WTC11 (cell line): ENCODE data around the gene INCA1. TPM values are rescaled to one million over a fixed set of nuclear protein-coding genes. Genes with fewer than 3 reads are reported as not detected.
A peak's percentile ranks its signal among the peaks of the same experiment; 100 is the strongest.

Experiments
- ATAC-seq: fragments of 200-7000 bp; cut with Tn5 transposase; 2 replicates; pipeline ENCODE4 v1.10.0; 2021; ENCODE audit warnings: mild to moderate bottlenecking, moderate library complexity
- CTCF ChIA-PET: fragments of 300-600 bp; sonication (Branson Sonifier 250); formaldehyde crosslinking; loops from one replicate; lab custom pipeline; 2021; ENCODE audit warnings: antibody characterized with exemption; lab: Charles Lee
- POLR2A ChIA-PET: fragments of 350-600 bp; sonication (Branson Sonifier 250); formaldehyde crosslinking; loops from one replicate; lab custom pipeline; 2021; ENCODE audit warnings: antibody characterized with exemption; lab: Charles Lee
- DNase-seq: peaks from one replicate; pipeline ENCODE4 v3.0.0; 2021; ENCODE audit warnings: low spot score
- H3K27ac Mint-ChIP-seq: 2 replicates; pipeline ENCODE4 v1.8.0; 2021; ENCODE audit warnings: mixed read lengths
- H3K27me3 Mint-ChIP-seq: 2 replicates; pipeline ENCODE4 v1.8.0; 2021; ENCODE audit warnings: low read depth, mild to moderate bottlenecking, moderate library complexity, mixed read lengths
- H3K36me3 Mint-ChIP-seq: 2 replicates; pipeline ENCODE4 v1.8.0; 2021; ENCODE audit warnings: mixed read lengths
- H3K4me1 Mint-ChIP-seq: 2 replicates; pipeline ENCODE4 v1.8.0; 2022; ENCODE audit warnings: mixed read lengths
- H3K4me3 Mint-ChIP-seq: 2 replicates; pipeline ENCODE4 v1.8.0; 2021; ENCODE audit warnings: mild to moderate bottlenecking, moderate library complexity, mixed read lengths
- H3K9me3 Mint-ChIP-seq: 2 replicates; pipeline ENCODE4 v1.8.0; 2021; ENCODE audit warnings: mixed read lengths
- ATF1 ChIP-seq: sonication (generic); formaldehyde crosslinking; IDR thresholded peaks from 2 replicates; pipeline ENCODE4 v1.8.1; 2023; ENCODE audit warnings: mild to moderate bottlenecking, moderate library complexity, missing genetic modification reagents
- ESRRA ChIP-seq: sonication (generic); formaldehyde crosslinking; IDR thresholded peaks from 2 replicates; pipeline ENCODE4 v1.8.1; 2022; ENCODE audit warnings: mild to moderate bottlenecking, missing genetic modification reagents, borderline replicate concordance
- ETV6 ChIP-seq: sonication (generic); formaldehyde crosslinking; IDR thresholded peaks from 2 replicates; pipeline ENCODE4 v1.8.1; 2022; ENCODE audit warnings: mild to moderate bottlenecking, missing genetic modification reagents
- JAZF1 ChIP-seq: fragments of 250-450 bp; sonication (Bioruptor Pico); IDR thresholded peaks from 2 replicates; pipeline ENCODE4 v1.9.0; 2021; ENCODE audit warnings: moderate library complexity, mild to moderate bottlenecking, inconsistent platforms
- JUN ChIP-seq: sonication (generic); formaldehyde crosslinking; IDR thresholded peaks from 2 replicates; pipeline ENCODE4 v1.8.0; 2023; ENCODE audit warnings: mild to moderate bottlenecking, missing genetic modification reagents
- NFATC4 ChIP-seq: fragments of 250-450 bp; sonication (Bioruptor Pico); IDR thresholded peaks from 2 replicates; pipeline ENCODE4 v1.9.0; 2021; ENCODE audit warnings: mild to moderate bottlenecking
- NR1H2 ChIP-seq: sonication (generic); formaldehyde crosslinking; IDR thresholded peaks from 2 replicates; pipeline ENCODE4 v1.9.0; 2021; ENCODE audit warnings: mild to moderate bottlenecking, moderate library complexity, missing genetic modification reagents
- SMAD3 ChIP-seq: sonication (generic); formaldehyde crosslinking; IDR thresholded peaks from 2 replicates; pipeline ENCODE4 v1.8.0; 2022; ENCODE audit warnings: missing genetic modification reagents, mild to moderate bottlenecking, borderline replicate concordance
- SP1 ChIP-seq: sonication (generic); formaldehyde crosslinking; conservative IDR thresholded peaks from 2 replicates; pipeline ENCODE4 v1.8.1; 2022; ENCODE audit warnings: missing genetic modification reagents
- ZNF121 ChIP-seq: sonication (generic); formaldehyde crosslinking; IDR thresholded peaks from 2 replicates; pipeline ENCODE4 v1.8.0; 2023; ENCODE audit warnings: missing genetic modification reagents
- total RNA-seq: library from RNA; stranded (reverse); gene quantifications from 3 replicates; pipeline ENCODE4 v1.2.3, GENCODE V29; 2021
- TF ChIP-seq, protein P1 (sequence below): fragments of 250-450 bp; sonication (Bioruptor Pico); IDR thresholded peaks from 2 replicates; pipeline ENCODE4 v1.9.0; 2021; ENCODE audit warnings: mild to moderate bottlenecking
- TF ChIP-seq, protein P2 (sequence below): sonication (generic); formaldehyde crosslinking; IDR thresholded peaks from 2 replicates; pipeline ENCODE4 v1.8.1; 2023; ENCODE audit warnings: mild to moderate bottlenecking, missing genetic modification reagents, moderate library complexity
- TF ChIP-seq, protein P3 (sequence below): fragments of 250-450 bp; sonication (Bioruptor Pico); IDR thresholded peaks from 2 replicates; pipeline ENCODE4 v1.9.0; 2021; ENCODE audit warnings: mild to moderate bottlenecking, borderline replicate concordance
- TF ChIP-seq, protein P4 (sequence below): sonication (generic); formaldehyde crosslinking; IDR thresholded peaks from 2 replicates; pipeline ENCODE4 v1.8.0; 2023; ENCODE audit warnings: mild to moderate bottlenecking, missing genetic modification reagents
- TF ChIP-seq, protein P5 (sequence below): sonication (generic); formaldehyde crosslinking; IDR thresholded peaks from 2 replicates; pipeline ENCODE4 v1.8.0; 2023; ENCODE audit warnings: missing genetic modification reagents, mild to moderate bottlenecking, borderline replicate concordance
- TF ChIP-seq, protein P6 (sequence below): sonication (generic); formaldehyde crosslinking; IDR thresholded peaks from 2 replicates; pipeline ENCODE4 v1.8.0; 2022; ENCODE audit warnings: mild to moderate bottlenecking, missing genetic modification reagents

INCA1 gene
- total RNA-seq, 1 experiment from 2014 or later, result 0.61 TPM

DNA sequence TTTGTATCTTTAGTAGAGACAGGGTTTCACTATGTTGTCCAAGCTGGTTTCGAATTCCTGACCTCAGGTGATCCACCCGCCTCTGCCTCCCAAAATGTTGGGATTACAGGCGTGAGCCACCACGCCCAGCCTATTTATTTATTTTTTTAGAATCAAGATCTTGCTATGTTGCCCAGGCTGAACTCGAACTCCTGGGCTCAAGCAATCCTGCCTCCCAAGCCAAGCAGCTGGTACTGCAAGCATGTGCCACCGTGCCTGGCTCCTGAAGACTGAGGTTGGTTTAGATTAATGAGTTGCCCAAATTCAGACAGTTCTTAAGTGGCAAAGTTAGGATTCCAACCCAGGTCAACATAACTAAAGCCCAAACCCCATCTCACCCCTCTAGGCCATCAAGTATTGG, 30.0 kb upstream of the INCA1 start:
- Mint-ChIP-seq H3K9me3 (no peaks in the 10 kb centered on the region), H3K27ac (no peak overlapping the region), H3K36me3 (peaks cover 13% of the 10 kb centered on the region), H3K4me1 (no peaks in the 10 kb centered on the region), H3K4me3 (no peak overlapping the region), H3K27me3 (peaks cover 10% of the 10 kb centered on the region)
- CTCF ChIA-PET, result interaction anchor here (0.7 to 1.4 kb wide), 2 partner anchors 35 to 118 kb away, joined by 4 to 6 read pairs; no protein-coding TSS in a partner anchor
- ATAC-seq (no peak), DNase-seq (no peak)
- POLR2A ChIA-PET, result no interaction called here
- TF ChIP-seq ZNF121, result peak; percentile 87
- TF ChIP-seq ETV6 (CRISPR knock-in tag), result no peak

DNA sequence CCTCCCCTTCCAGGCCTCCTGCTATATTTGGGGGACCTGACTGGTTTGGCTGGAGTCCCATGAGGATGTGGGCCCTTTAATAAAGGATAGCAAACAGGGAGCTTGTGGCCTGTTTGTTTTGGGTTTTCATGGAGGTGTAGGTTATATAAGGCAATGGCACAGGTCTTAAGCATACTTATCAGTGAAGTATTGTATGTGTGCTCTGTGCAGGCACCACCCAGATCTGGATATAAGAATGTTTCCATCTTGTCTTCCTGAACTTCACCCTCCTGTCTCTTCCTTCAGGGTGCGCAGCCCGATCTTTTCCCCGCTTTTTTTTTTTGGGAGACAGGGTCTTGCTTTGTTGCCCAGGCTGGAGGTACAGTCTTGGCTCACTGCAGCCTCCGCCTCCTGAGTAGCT, 27.3 kb upstream of the INCA1 start:
- TF ChIP-seq SMAD3 (CRISPR knock-in tag) (no peak), NR1H2 (no peak), SP1 (CRISPR knock-in tag) (no peak)
- TF ChIP-seq, protein P1, sequence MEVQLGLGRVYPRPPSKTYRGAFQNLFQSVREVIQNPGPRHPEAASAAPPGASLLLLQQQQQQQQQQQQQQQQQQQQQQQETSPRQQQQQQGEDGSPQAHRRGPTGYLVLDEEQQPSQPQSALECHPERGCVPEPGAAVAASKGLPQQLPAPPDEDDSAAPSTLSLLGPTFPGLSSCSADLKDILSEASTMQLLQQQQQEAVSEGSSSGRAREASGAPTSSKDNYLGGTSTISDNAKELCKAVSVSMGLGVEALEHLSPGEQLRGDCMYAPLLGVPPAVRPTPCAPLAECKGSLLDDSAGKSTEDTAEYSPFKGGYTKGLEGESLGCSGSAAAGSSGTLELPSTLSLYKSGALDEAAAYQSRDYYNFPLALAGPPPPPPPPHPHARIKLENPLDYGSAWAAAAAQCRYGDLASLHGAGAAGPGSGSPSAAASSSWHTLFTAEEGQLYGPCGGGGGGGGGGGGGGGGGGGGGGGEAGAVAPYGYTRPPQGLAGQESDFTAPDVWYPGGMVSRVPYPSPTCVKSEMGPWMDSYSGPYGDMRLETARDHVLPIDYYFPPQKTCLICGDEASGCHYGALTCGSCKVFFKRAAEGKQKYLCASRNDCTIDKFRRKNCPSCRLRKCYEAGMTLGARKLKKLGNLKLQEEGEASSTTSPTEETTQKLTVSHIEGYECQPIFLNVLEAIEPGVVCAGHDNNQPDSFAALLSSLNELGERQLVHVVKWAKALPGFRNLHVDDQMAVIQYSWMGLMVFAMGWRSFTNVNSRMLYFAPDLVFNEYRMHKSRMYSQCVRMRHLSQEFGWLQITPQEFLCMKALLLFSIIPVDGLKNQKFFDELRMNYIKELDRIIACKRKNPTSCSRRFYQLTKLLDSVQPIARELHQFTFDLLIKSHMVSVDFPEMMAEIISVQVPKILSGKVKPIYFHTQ (CRISPR knock-in tag), result no peak
- TF ChIP-seq, protein P2, sequence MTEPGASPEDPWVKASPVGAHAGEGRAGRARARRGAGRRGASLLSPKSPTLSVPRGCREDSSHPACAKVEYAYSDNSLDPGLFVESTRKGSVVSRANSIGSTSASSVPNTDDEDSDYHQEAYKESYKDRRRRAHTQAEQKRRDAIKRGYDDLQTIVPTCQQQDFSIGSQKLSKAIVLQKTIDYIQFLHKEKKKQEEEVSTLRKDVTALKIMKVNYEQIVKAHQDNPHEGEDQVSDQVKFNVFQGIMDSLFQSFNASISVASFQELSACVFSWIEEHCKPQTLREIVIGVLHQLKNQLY, result no peak
- Mint-ChIP-seq H3K4me1 (no peaks in the 10 kb centered on the region), H3K36me3 (peaks cover 36% of the 10 kb centered on the region), H3K4me3 (no peak overlapping the region), H3K9me3 (no peaks in the 10 kb centered on the region), H3K27ac (no peak overlapping the region), H3K27me3 (no peaks in the 10 kb centered on the region)
- ATAC-seq (no peak), DNase-seq (no peak)
- ChIA-PET POLR2A (no interaction called here), CTCF (no interaction called here)

DNA sequence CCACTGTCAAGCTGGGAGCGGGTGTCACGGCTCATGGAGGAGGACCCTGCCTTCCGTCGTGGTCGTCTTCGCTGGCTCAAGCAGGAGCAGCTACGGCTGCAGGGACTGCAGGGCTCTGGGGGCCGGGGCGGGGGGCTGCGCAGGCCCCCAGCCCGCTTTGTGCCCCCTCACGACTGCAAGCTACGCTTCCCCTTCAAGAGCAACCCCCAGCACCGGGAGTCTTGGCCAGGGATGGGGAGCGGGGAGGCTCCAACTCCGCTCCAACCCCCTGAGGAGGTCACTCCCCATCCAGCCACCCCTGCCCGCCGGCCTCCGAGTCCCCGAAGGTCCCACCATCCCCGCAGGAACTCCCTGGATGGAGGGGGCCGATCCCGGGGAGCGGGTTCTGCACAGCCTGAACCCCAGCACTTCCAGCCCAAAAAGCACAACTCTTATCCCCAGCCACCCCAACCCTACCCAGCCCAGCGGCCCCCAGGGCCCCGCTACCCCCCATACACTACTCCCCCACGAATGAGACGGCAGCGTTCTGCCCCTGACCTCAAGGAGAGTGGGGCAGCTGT, 26.3 kb upstream of the INCA1 start:
- ATAC-seq (no peak), DNase-seq (no peak)
- ChIA-PET POLR2A (no interaction called here), CTCF (no interaction called here)
- Mint-ChIP-seq H3K4me3 (no peak overlapping the region), H3K27ac (peak overlapping the region; percentile 70; the same call in 1 of the 2 replicates), H3K4me1 (no peaks in the 10 kb centered on the region), H3K27me3 (no peaks in the 10 kb centered on the region), H3K9me3 (no peaks in the 10 kb centered on the region), H3K36me3 (peaks cover 36% of the 10 kb centered on the region)
- TF ChIP-seq, protein P3, sequence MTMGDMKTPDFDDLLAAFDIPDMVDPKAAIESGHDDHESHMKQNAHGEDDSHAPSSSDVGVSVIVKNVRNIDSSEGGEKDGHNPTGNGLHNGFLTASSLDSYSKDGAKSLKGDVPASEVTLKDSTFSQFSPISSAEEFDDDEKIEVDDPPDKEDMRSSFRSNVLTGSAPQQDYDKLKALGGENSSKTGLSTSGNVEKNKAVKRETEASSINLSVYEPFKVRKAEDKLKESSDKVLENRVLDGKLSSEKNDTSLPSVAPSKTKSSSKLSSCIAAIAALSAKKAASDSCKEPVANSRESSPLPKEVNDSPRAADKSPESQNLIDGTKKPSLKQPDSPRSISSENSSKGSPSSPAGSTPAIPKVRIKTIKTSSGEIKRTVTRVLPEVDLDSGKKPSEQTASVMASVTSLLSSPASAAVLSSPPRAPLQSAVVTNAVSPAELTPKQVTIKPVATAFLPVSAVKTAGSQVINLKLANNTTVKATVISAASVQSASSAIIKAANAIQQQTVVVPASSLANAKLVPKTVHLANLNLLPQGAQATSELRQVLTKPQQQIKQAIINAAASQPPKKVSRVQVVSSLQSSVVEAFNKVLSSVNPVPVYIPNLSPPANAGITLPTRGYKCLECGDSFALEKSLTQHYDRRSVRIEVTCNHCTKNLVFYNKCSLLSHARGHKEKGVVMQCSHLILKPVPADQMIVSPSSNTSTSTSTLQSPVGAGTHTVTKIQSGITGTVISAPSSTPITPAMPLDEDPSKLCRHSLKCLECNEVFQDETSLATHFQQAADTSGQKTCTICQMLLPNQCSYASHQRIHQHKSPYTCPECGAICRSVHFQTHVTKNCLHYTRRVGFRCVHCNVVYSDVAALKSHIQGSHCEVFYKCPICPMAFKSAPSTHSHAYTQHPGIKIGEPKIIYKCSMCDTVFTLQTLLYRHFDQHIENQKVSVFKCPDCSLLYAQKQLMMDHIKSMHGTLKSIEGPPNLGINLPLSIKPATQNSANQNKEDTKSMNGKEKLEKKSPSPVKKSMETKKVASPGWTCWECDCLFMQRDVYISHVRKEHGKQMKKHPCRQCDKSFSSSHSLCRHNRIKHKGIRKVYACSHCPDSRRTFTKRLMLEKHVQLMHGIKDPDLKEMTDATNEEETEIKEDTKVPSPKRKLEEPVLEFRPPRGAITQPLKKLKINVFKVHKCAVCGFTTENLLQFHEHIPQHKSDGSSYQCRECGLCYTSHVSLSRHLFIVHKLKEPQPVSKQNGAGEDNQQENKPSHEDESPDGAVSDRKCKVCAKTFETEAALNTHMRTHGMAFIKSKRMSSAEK (CRISPR knock-in tag), result no peak
- TF ChIP-seq NFATC4 (CRISPR knock-in tag), result no peak
- TF ChIP-seq SP1 (CRISPR knock-in tag), result no peak
- TF ChIP-seq JUN, result no peak
- no peak for TF ChIP-seq ESRRA (CRISPR knock-in tag)
- TF ChIP-seq, protein P4, sequence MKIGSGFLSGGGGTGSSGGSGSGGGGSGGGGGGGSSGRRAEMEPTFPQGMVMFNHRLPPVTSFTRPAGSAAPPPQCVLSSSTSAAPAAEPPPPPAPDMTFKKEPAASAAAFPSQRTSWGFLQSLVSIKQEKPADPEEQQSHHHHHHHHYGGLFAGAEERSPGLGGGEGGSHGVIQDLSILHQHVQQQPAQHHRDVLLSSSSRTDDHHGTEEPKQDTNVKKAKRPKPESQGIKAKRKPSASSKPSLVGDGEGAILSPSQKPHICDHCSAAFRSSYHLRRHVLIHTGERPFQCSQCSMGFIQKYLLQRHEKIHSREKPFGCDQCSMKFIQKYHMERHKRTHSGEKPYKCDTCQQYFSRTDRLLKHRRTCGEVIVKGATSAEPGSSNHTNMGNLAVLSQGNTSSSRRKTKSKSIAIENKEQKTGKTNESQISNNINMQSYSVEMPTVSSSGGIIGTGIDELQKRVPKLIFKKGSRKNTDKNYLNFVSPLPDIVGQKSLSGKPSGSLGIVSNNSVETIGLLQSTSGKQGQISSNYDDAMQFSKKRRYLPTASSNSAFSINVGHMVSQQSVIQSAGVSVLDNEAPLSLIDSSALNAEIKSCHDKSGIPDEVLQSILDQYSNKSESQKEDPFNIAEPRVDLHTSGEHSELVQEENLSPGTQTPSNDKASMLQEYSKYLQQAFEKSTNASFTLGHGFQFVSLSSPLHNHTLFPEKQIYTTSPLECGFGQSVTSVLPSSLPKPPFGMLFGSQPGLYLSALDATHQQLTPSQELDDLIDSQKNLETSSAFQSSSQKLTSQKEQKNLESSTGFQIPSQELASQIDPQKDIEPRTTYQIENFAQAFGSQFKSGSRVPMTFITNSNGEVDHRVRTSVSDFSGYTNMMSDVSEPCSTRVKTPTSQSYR (CRISPR knock-in tag), result no peak
- no peak for TF ChIP-seq ATF1 (CRISPR knock-in tag)
- TF ChIP-seq, protein P5, sequence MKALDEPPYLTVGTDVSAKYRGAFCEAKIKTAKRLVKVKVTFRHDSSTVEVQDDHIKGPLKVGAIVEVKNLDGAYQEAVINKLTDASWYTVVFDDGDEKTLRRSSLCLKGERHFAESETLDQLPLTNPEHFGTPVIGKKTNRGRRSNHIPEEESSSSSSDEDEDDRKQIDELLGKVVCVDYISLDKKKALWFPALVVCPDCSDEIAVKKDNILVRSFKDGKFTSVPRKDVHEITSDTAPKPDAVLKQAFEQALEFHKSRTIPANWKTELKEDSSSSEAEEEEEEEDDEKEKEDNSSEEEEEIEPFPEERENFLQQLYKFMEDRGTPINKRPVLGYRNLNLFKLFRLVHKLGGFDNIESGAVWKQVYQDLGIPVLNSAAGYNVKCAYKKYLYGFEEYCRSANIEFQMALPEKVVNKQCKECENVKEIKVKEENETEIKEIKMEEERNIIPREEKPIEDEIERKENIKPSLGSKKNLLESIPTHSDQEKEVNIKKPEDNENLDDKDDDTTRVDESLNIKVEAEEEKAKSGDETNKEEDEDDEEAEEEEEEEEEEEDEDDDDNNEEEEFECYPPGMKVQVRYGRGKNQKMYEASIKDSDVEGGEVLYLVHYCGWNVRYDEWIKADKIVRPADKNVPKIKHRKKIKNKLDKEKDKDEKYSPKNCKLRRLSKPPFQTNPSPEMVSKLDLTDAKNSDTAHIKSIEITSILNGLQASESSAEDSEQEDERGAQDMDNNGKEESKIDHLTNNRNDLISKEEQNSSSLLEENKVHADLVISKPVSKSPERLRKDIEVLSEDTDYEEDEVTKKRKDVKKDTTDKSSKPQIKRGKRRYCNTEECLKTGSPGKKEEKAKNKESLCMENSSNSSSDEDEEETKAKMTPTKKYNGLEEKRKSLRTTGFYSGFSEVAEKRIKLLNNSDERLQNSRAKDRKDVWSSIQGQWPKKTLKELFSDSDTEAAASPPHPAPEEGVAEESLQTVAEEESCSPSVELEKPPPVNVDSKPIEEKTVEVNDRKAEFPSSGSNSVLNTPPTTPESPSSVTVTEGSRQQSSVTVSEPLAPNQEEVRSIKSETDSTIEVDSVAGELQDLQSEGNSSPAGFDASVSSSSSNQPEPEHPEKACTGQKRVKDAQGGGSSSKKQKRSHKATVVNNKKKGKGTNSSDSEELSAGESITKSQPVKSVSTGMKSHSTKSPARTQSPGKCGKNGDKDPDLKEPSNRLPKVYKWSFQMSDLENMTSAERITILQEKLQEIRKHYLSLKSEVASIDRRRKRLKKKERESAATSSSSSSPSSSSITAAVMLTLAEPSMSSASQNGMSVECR (CRISPR knock-in tag), result no peak
- no peak for TF ChIP-seq JAZF1
- TF ChIP-seq, protein P6, sequence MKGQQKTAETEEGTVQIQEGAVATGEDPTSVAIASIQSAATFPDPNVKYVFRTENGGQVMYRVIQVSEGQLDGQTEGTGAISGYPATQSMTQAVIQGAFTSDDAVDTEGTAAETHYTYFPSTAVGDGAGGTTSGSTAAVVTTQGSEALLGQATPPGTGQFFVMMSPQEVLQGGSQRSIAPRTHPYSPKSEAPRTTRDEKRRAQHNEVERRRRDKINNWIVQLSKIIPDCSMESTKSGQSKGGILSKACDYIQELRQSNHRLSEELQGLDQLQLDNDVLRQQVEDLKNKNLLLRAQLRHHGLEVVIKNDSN, result no peak
